Prostate gland (tissue), 2 donors: ENCODE measurements around the gene CCDC188. TPM values are rescaled to one million over a fixed set of nuclear protein-coding genes. Genes with fewer than 3 reads are reported as not detected.

Source experiments
- DNase-seq: peaks from one replicate; pipeline ENCODE4 v3.0.0-alpha.2; 2019; ENCODE audit warnings: low spot score
- H3K27ac ChIP-seq, 2 donors: fragments of 200-600 bp; sonication (generic); 2 replicates each; pipeline ENCODE4 v1.5.1; 2017 to 2019
- H3K27me3 ChIP-seq: fragments of 200-600 bp; sonication (generic); replicated peaks from 2 replicates; pipeline ENCODE4 v1.5.1; 2019; ENCODE audit not compliant: insufficient read depth
- H3K36me3 ChIP-seq, 2 donors: fragments of 200-600 bp; sonication (generic); 1 replicate in 1 of 2; 2 replicates in 1 of 2; pipeline versions ENCODE4 v1.5.1 to v1.8.1; 2017 to 2019
- H3K4me1 ChIP-seq: fragments of 200-600 bp; sonication (generic); replicated peaks from 2 replicates; pipeline ENCODE4 v1.5.1; 2019
- H3K4me3 ChIP-seq, 2 donors: fragments of 200-600 bp; sonication (generic); 2 replicates each; pipeline ENCODE4 v1.5.1; 2017 to 2019
- H3K9me3 ChIP-seq: fragments of 200-600 bp; sonication (generic); 2 replicates; pipeline ENCODE4 v1.5.1; 2017
- POLR2A ChIP-seq: fragments of 450-650 bp; IDR thresholded peaks from one replicate; pipeline ENCODE4 v1.6.1; 2016; ENCODE audit warnings: antibody characterized with exemption, mild to moderate bottlenecking
- POLR2AphosphoS5 ChIP-seq: sonication (generic); formaldehyde crosslinking; IDR thresholded peaks from one replicate; pipeline ENCODE4 v1.6.1; 2017; ENCODE audit warnings: antibody characterized with exemption
- WGBS: methylation state at CpG from one replicate; pipeline ENCODE4 v1.1.5; 2018; 5-methylcytosine and 5-hydroxymethylcytosine counted together
- intact Hi-C: fragments of 100-400 bp; cut with DNase I; formaldehyde crosslinking; loops from one replicate; pipeline ENCODE4 v1.14.2; 2022
- total RNA-seq, 2 donors: library from RNA; depleted of rRNA; stranded (reverse); fragments of >200 nt; gene quantifications; one replicate each; pipeline ENCODE4 v1.1.0, GENCODE V29; 2016
- TF ChIP-seq, protein P1 (sequence below), 4 experiments: fragments of 200-600 bp in 2 of 4; fragments of 450-650 bp in 2 of 4; sonication (generic) in 2 of 4; IDR thresholded peaks; 1 replicate in 3 of 4; 2 replicates in 1 of 4; pipeline ENCODE4 v1.5.1; 2016 to 2019; ENCODE audit warnings: antibody characterized with exemption in 4 of 4, mild to moderate bottlenecking in 2 of 4, moderate library complexity in 2 of 4

CCDC188 gene
- total RNA-seq, 2 donors from 2014 or later, result 1.2 TPM; not detected in 1

- DNase-seq, result no peak
- 79% methylated on average over 14 of the region's 18 CpGs for WGBS
- intact Hi-C loops, result no loop called here
- no peaks in the 10 kb centered on the region for H3K9me3 ChIP-seq
- TF ChIP-seq POLR2A, result no peak
- TF ChIP-seq POLR2AphosphoS5, result no peak
- TF ChIP-seq, protein P1, sequence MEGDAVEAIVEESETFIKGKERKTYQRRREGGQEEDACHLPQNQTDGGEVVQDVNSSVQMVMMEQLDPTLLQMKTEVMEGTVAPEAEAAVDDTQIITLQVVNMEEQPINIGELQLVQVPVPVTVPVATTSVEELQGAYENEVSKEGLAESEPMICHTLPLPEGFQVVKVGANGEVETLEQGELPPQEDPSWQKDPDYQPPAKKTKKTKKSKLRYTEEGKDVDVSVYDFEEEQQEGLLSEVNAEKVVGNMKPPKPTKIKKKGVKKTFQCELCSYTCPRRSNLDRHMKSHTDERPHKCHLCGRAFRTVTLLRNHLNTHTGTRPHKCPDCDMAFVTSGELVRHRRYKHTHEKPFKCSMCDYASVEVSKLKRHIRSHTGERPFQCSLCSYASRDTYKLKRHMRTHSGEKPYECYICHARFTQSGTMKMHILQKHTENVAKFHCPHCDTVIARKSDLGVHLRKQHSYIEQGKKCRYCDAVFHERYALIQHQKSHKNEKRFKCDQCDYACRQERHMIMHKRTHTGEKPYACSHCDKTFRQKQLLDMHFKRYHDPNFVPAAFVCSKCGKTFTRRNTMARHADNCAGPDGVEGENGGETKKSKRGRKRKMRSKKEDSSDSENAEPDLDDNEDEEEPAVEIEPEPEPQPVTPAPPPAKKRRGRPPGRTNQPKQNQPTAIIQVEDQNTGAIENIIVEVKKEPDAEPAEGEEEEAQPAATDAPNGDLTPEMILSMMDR (IDR thresholded peaks at IDR 0.05), result no peak
- H3K4me3 ChIP-seq, result no peak overlapping the region
- H3K4me1 ChIP-seq, result no peaks in the 10 kb centered on the region
- H3K27ac ChIP-seq, result no peak overlapping the region
- no peaks in the 10 kb centered on the region for H3K27me3 ChIP-seq
- H3K36me3 ChIP-seq, result no peaks in the 10 kb centered on the region
Observed at GRCh38 chr22:20184501-20185165, 33.8 kb upstream of the CCDC188 start.

DNA sequence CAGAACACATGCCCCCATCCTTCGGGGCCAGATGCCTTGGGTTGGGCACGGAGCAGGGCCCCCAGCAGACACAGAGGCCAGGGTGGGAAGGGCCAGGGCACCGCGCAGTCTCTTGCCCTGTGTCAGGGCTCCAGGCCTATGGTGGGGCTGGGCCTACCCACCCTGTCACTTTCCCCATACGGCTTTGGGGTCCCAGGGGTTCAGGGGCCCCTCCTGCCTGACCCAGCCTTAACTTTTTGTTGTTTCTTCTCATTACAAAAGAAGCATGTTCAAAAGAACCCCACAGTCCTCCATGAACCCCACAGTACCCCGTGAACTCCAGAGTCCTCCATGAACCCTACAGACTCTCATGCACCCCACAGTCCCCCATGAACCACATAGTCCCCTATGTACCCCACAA is 33.0 kb upstream of the CCDC188 start:
- Histone ChIP-seq H3K27ac (no peak overlapping the region), H3K9me3 (no peaks in the 10 kb centered on the region), H3K27me3 (no peaks in the 10 kb centered on the region), H3K4me3 (no peak overlapping the region), H3K4me1 (no peaks in the 10 kb centered on the region), H3K36me3 (no peaks in the 10 kb centered on the region)
- DNase-seq, result no peak
- WGBS, result 79% methylated on average over 6 of the region's 6 CpGs
- TF ChIP-seq, protein P1 (IDR thresholded peaks at IDR 0.05), result no peak
- TF ChIP-seq POLR2A (no peak), POLR2AphosphoS5 (no peak)
- intact Hi-C loops, result no loop called here

- 91% methylated on average over 8 of the region's 8 CpGs for WGBS
- intact Hi-C loops, result no loop called here
- no peaks in the 10 kb centered on the region for H3K9me3 ChIP-seq
Observed at GRCh38 chr22:20183101-20183500, 32.2 kb upstream of the CCDC188 start.

DNA sequence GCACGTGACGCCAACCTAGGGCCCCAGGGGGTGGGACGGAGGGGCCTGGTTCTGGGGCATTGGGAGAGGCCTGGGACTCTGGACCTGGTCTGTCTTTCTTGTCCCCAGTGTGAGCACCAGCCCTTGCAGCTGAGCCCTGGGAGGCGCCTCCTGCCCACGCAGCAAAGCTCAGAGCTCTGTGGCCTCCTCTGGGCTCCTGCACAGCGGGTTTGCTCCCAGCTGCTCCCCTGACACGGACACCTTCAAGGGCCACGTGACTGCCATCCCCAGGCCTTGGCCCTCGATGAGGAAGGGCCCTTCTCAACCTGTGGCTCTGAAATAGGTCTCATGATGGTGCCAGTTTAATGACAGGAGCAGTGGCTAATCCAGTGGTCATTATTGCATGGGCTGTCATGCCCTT is 31.5 kb upstream of the CCDC188 start:
- WGBS, result 100% methylated on average over 1 of the region's 9 CpGs
- Histone ChIP-seq H3K4me3 (no peak overlapping the region), H3K4me1 (no peaks in the 10 kb centered on the region), H3K9me3 (no peaks in the 10 kb centered on the region), H3K27me3 (no peaks in the 10 kb centered on the region), H3K27ac (no peak overlapping the region), H3K36me3 (no peaks in the 10 kb centered on the region)
- DNase-seq, result no peak
- TF ChIP-seq POLR2A (no peak), POLR2AphosphoS5 (no peak)
- TF ChIP-seq, protein P1 (IDR thresholded peaks at IDR 0.05), result no peak
- intact Hi-C loops, result no loop called here

More at GRCh38 chr22:20183101-20183500, 32.2 kb upstream of the CCDC188 start:
- Histone ChIP-seq H3K27ac (no peak overlapping the region), H3K4me3 (no peak overlapping the region), H3K27me3 (no peaks in the 10 kb centered on the region), H3K4me1 (no peaks in the 10 kb centered on the region), H3K36me3 (no peaks in the 10 kb centered on the region)
- no peak for DNase-seq
- TF ChIP-seq, protein P1 (IDR thresholded peaks at IDR 0.05), result no peak
- TF ChIP-seq POLR2AphosphoS5, result no peak
- no peak for TF ChIP-seq POLR2A

GRCh38 chr22:20181884-20182236 is 31.0 kb upstream of the CCDC188 start:
- no peak overlapping the region for H3K27ac ChIP-seq
- intact Hi-C loops, result no loop called here
- WGBS, result 84% methylated on average over 18 of the region's 18 CpGs
- H3K36me3 ChIP-seq, result no peaks in the 10 kb centered on the region
- no peaks in the 10 kb centered on the region for H3K4me1 ChIP-seq
- H3K4me3 ChIP-seq, result no peak overlapping the region
- H3K27me3 ChIP-seq, result no peaks in the 10 kb centered on the region
- no peaks in the 10 kb centered on the region for H3K9me3 ChIP-seq
- TF ChIP-seq, protein P1 (IDR thresholded peaks at IDR 0.05), result no peak
- TF ChIP-seq POLR2A, result no peak
- TF ChIP-seq POLR2AphosphoS5, result no peak
- no peak for DNase-seq
